Islet precursor cell (in vitro differentiated cells): ENCODE data around the gene PTGIS.

ENCODE experiments used
- DNase-seq: peaks from one replicate; pipeline ENCODE4 v3.0.0-alpha.2; 2018

Gene PTGIS

GRCh38 chr20:49557449-49557848 lies 10.5 kb downstream of the PTGIS start:
- DNase-seq = no peak

GRCh38 chr20:49556621-49557020 lies 11.3 kb downstream of the PTGIS start:
- DNase-seq = no peak

DNA sequence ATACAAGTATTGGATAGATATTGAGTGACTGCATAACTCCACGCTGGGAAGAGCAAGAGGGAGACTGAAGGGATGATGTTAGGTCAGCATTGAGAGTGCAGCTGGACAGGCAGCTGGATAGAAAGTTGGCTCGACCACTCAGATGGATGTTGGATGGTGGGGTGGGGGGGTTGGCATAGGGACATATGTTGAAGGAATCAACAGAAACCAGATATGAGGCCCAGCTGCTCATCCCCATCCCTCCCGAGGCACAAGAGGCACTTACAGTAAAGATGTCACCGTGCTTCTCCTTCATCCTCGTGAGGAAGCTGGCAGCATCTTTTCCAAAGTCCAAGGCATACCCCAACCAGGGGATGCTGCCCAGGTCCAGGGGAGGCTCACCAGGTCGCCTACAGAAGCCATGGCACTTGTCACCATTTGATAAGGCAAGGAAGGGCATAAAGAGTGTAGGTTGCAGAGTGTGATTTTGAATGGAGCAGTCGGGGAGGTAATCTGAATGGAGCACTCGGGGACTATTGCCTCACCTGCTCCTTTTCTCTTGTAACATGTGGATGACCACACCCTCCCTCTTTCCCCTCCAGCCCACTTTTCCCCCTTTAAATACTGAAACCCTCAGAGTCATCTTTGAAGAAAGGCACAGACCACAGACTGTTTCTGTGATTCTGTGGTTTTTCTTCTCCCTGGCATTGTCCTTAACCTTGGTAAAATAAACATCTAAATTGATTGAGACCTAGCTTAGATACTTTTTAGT lies 18.0 kb downstream of the PTGIS start:
- no peak for DNase-seq

DNA sequence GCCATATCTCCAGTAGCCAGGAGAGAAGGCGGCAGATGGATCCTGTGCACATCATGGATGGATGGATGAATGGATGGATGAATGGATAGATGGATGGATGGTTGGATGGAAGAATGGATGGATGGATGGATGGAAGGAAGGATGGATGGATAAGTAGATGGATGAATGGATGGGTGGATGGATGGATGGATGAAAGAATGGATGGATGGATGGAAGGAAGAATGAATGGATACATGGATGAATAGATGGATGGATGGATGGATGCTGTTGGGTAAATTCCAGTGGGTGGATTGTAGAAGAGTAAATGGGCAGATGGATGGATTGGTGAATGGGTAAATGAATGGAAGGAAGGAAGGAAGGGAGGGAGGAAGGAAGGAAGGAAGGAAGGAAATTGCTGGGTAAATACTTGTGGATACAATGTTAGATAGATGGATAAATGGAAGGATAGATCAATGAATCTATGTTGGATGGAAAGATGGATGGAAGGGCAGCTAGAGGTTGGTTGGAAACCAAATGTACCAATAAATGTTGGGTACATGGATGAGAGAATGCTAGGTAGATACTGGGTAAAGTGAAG lies 19.5 kb downstream of the PTGIS start:
- DNase-seq = no peak

GRCh38 chr20:49545572-49545971 lies 22.4 kb downstream of the PTGIS start:
- no peak for DNase-seq

GRCh38 chr20:49544535-49544934 lies 23.4 kb downstream of the PTGIS start:
- DNase-seq = no peak

GRCh38 chr20:49543858-49544437 lies 24.0 kb downstream of the PTGIS start:
- no peak for DNase-seq

GRCh38 chr20:49543071-49543857 lies 24.7 kb downstream of the PTGIS start:
- no peak for DNase-seq

DNA sequence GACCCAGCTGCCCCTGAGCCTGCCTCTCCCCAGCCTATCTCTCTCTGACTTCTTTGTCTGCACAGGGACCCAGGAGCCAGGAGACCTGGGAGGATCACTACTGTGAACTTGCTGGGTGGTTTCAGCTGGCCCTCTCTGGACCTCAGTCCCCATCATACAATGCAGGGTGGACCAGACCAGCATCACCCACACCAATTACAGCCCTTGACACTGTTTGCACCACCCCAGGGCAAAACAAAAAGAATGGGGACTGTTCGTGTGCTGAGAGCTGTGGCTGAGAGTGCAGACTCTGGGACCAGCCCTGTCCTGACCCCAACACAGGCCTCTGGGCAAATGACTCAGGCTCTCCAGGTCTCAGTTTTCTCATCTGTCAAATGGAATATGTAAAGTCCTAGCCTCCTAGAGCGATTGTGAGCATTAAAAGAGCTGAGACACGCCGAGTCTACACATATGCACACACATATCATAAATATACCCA lies 25.4 kb downstream of the PTGIS start:
- no peak for DNase-seq

- DNase-seq = peak; percentile 81
Measured at GRCh38 chr20:49541733-49542513, 26.0 kb downstream of the PTGIS start.

GRCh38 chr20:49540687-49541435 lies 27.1 kb downstream of the PTGIS start:
- DNase-seq = no peak

DNA sequence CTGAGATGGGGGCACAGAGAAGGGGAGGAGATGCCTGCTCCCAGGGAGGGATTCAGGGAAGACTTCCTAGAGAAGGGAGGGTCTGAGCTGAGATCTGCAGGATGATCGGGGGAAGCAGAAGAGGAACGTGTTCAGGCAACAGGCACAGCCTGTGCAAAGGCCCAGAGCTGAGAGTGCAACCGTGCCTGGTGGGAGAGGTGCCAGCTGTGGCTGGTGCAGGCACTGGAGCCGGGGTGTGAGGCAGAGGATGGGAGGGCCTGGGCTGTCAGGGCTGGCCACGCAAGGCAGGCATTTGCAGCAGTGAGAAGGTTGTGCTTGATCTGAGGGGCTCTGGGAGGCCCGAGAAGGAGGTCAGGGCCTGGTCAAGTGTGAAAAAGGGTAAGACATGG lies 27.7 kb downstream of the PTGIS start:
- no peak for DNase-seq

GRCh38 chr20:49539481-49540231 lies 28.3 kb downstream of the PTGIS start:
- DNase-seq = no peak

GRCh38 chr20:49538950-49539349 lies 29.0 kb downstream of the PTGIS start:
- no peak for DNase-seq

DNA sequence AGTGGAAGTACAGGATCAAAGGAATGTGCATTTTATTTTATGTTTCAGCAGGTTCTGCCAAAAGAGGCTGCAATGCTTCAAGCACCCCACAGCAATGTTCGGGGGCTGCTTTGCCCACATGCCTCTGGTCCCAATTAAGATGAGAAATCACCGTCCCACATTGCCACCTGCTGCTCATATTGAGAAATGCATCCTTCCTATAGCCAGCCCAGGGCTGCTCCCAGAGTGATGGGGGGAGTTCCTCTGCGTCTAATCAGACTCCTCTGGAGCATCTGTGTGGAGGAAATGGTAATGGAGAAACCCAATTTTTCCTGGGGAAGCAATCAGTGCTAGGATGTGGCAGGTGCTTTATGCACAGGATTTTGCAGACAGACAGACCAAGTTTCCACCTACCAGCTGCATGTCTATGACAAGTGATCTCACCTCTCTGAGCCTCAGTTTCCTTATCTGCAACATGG lies 33.7 kb downstream of the PTGIS start:
- peak; percentile 73 for DNase-seq

- no peak for DNase-seq
Measured at GRCh38 chr20:49532285-49532946, 35.5 kb downstream of the PTGIS start.

DNA sequence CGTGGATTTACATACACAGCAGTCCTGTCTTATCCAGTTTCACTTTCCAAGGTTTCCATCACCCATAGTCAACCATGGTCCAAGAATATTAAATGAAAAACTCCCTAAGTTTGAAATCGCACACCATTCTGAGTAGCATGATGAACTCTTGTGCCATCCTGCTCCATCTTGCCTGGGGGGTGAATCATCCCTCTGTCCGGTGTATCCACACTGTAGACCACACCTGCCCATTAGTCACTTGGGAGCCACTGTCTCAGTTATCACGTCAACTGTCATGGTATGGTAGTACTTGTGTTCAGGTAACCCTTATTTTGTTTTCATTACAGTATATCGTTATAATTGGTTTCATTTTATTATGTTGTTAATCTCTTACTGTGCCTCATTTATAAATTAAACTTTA lies 38.5 kb downstream of the PTGIS start:
- DNase-seq = no peak

- DNase-seq = no peak
Measured at GRCh38 chr20:49526568-49526967, 41.4 kb downstream of the PTGIS start.

DNA sequence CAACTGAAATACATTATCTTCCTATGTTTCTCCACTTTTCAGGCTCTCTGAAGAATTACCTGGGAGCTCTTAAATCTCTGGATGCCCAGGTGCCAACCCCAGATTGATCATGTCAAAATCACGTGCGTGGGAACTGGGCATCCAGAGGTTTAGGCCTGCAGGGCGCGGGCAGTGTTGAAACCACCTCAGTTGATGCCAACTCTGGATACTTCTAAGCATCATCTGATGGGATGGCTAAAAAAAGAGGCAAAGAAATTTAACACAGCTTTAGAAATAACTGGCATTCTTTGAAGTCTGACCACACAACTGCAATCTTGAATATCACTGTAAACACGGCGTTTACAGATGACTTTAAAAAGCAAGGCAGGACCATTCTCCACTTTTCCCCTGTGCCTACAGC lies 41.9 kb downstream of the PTGIS start:
- DNase-seq = no peak

DNA sequence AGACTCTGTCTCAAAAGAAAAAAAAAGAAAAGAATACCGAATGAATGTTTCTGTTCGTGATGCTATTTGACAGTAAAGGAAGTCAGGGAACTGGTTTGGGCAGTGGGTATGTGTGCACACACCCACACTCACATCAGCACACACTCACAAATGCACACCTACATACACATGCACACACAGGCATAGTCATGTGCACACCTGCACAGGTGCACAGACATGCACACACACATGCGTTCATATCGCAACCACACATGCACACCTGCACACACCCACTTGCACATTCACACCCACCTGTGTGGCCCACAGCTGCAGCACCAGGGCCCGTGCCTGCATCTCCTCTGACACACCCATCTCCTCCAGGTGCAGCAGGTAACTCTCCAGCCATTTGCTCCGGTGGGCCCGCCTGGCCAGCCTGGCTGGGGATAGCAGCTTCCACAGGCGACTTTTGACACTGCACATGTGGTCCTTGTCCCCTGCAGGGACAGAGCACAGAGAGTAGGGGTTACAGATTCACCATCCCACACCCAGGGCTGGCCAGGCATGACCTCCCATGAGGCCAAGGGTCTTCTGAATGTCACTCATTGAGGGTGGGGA lies 44.1 kb downstream of the PTGIS start:
- no peak for DNase-seq
